Lung (tissue), 12 donors: ENCODE measurements around the gene GCNT1. TPM values are rescaled to one million over a fixed set of nuclear protein-coding genes. Genes with fewer than 3 reads are reported as not detected.

ENCODE experiments used
- ATAC-seq: fragments of 200-7000 bp; cut with Tn5 transposase; one replicate; pipeline ENCODE4 v1.9.1; 2020; ENCODE audit warnings: moderate number of reproducible peaks; ENCODE audit not compliant: insufficient read depth, low FRiP score
- DNase-seq, 3 donors: peaks; one replicate each; pipeline ENCODE4 v3.0.0-alpha.2; 2013 to 2017
- H3K27ac ChIP-seq, 2 donors: one replicate each; pipeline ENCODE4 v1.5.1; 2013; ENCODE audit warnings: mild to moderate bottlenecking in 2 of 2, moderate library complexity in 2 of 2, control low read depth in 1 of 2, inconsistent platforms in 1 of 2, low read depth in 1 of 2, low read length in 1 of 2
- H3K27me3 ChIP-seq, 3 donors: one replicate each; pipeline ENCODE4 v1.5.1; 2013; ENCODE audit warnings: low read length in 2 of 3; ENCODE audit not compliant: control insufficient read depth in 3 of 3, insufficient read depth in 3 of 3
- H3K36me3 ChIP-seq, 4 donors: one replicate each; pipeline ENCODE4 v1.5.1; 2013; ENCODE audit warnings: low read length in 4 of 4, mild to moderate bottlenecking in 1 of 4, moderate library complexity in 1 of 4; ENCODE audit not compliant: control insufficient read depth in 4 of 4, insufficient read depth in 4 of 4
- H3K4me1 ChIP-seq, 5 donors: one replicate each; pipeline ENCODE4 v1.5.1; 2013; ENCODE audit warnings: low read length in 5 of 5, mild to moderate bottlenecking in 2 of 5, moderate library complexity in 1 of 5; ENCODE audit not compliant: control insufficient read depth in 5 of 5, insufficient read depth in 5 of 5
- H3K4me3 ChIP-seq: one replicate; pipeline ENCODE4 v1.5.1; 2013; ENCODE audit warnings: mild to moderate bottlenecking, control low read depth, moderate library complexity
- H3K9ac ChIP-seq, 2 donors: one replicate each; pipeline ENCODE4 v1.5.1; 2013; ENCODE audit warnings: low read length in 2 of 2, control low read depth in 1 of 2; ENCODE audit not compliant: insufficient read depth in 1 of 2
- H3K9me3 ChIP-seq, 4 donors: one replicate each; pipeline ENCODE4 v1.5.1; 2013; ENCODE audit warnings: low read length in 3 of 4, mild to moderate bottlenecking in 1 of 4, moderate library complexity in 1 of 4; ENCODE audit not compliant: control insufficient read depth in 4 of 4, insufficient read depth in 3 of 4
- WGBS, 2 donors: extraction: QIAGEN DNeasy Blood & Tissue Kit; methylation state at CpG; one replicate each; pipeline ENCODE4 v1.1.7; 2013; 5-methylcytosine and 5-hydroxymethylcytosine counted together
- polyA plus RNA-seq, 2 donors: library from polyadenylated mRNA; stranded (reverse); fragments of 200-250 nt; gene quantifications; one replicate each; pipeline ENCODE4 v1.2.1, GENCODE V29; 2013
- total RNA-seq, 2 donors: library from RNA; depleted of rRNA in 1 of 2; stranded (reverse); fragments of >200 nt in 1 of 2; gene quantifications; one replicate each; pipeline ENCODE4 v1.2.1, GENCODE V29; 2014 to 2021
- TF ChIP-seq, protein P1 (sequence below): IDR thresholded peaks from 2 replicates; pipeline ENCODE4 v1.5.1; 2012; ENCODE audit warnings: mild to moderate bottlenecking; ENCODE audit errors: control extremely low read depth, extremely low read depth
- donor health status: control.
- donor health status: control.
- donor health status: Bipolar disorder and iron deficiency.
- donor health status: healthy.
- donor health status: DM: yes; HTN: yes; CAD: no.

GCNT1 gene
- total and polyA plus RNA-seq, 4 donors: 1.5 to 14.7 (median 7.5) TPM

DNA sequence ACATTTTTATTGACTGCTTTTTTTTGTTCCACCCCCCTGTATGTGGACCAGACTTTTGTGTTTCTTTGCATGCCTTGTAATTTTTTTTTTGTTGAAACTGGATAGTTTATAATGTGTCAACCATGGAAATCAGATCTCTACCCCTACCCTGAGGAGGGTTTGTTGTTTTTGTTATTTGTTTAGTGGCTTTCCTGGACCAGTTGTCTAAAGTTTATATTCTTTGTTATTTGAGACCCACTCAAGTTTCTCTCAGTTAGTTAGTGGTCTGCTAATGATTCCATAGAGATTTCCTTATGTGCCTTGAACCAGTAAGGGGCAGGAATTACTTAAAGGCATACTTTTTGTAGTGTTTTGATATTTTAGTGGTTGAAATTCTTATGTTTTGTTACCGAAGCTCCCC, 41.1 kb downstream of the GCNT1 start:
- Histone ChIP-seq H3K27me3 (no peaks in the 10 kb centered on the region), H3K9ac (no peak overlapping the region), H3K4me1 (no peaks in the 10 kb centered on the region), H3K36me3 (no peaks in the 10 kb centered on the region), H3K4me3 (no peak overlapping the region), H3K27ac (no peak overlapping the region), H3K9me3 (no peaks in the 10 kb centered on the region)
- 85 to 87% methylated on average over 1 of the region's 1 CpG for WGBS, 2 donors
- ATAC-seq: no peak
- TF ChIP-seq, protein P1, sequence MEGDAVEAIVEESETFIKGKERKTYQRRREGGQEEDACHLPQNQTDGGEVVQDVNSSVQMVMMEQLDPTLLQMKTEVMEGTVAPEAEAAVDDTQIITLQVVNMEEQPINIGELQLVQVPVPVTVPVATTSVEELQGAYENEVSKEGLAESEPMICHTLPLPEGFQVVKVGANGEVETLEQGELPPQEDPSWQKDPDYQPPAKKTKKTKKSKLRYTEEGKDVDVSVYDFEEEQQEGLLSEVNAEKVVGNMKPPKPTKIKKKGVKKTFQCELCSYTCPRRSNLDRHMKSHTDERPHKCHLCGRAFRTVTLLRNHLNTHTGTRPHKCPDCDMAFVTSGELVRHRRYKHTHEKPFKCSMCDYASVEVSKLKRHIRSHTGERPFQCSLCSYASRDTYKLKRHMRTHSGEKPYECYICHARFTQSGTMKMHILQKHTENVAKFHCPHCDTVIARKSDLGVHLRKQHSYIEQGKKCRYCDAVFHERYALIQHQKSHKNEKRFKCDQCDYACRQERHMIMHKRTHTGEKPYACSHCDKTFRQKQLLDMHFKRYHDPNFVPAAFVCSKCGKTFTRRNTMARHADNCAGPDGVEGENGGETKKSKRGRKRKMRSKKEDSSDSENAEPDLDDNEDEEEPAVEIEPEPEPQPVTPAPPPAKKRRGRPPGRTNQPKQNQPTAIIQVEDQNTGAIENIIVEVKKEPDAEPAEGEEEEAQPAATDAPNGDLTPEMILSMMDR: no peak
- DNase-seq: no peak

DNA sequence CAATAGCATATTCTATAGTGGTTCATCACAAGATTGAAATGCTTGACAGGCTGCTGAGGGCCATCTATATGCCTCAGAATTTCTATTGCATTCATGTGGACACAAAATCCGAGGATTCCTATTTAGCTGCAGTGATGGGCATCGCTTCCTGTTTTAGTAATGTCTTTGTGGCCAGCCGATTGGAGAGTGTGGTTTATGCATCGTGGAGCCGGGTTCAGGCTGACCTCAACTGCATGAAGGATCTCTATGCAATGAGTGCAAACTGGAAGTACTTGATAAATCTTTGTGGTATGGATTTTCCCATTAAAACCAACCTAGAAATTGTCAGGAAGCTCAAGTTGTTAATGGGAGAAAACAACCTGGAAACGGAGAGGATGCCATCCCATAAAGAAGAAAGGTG, 43.8 kb downstream of the GCNT1 start:
- WGBS, 2 donors: 54 to 73% methylated on average over 6 of the region's 6 CpGs
- H3K9me3 ChIP-seq: no peaks in the 10 kb centered on the region

DNA sequence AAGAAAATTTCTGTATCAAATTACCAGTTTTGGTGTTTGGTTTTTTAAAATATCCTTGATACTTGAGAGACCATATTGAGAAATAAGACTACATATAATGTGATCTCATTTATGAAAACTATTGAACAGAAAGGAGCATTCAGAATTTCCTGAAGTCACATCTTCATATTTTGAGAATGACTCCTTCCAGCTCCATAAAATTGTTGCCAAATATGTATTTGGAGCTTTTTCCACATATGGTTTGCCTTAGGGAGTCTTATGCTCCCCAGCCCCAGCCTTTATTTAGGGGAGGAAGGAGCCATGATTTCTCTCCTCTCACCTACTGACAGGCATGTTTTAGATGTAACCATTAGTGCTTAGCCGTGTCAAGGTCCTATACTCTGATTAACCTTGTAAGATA, 51.1 kb downstream of the GCNT1 start:
- H3K9ac ChIP-seq: no peak overlapping the region
- H3K27ac ChIP-seq: no peak overlapping the region
- H3K4me3 ChIP-seq: no peak overlapping the region
- ATAC-seq: no peak
- no peak for DNase-seq
- TF ChIP-seq, protein P1: no peak
- WGBS, 2 donors: 89 to 91% methylated on average over 1 of the region's 1 CpG
- H3K4me1 ChIP-seq: peaks cover 0 to 1% (median 0%) of the 10 kb centered on the region in 5 donors
- no peaks in the 10 kb centered on the region for H3K27me3 ChIP-seq
- no peaks in the 10 kb centered on the region for H3K36me3 ChIP-seq
- H3K9me3 ChIP-seq: no peaks in the 10 kb centered on the region

More for the DNA sequence above, 43.8 kb downstream of the GCNT1 start:
- Histone ChIP-seq H3K4me3 (no peak overlapping the region), H3K4me1 (no peaks in the 10 kb centered on the region), H3K36me3 (no peaks in the 10 kb centered on the region), H3K9ac (no peak overlapping the region), H3K27me3 (no peaks in the 10 kb centered on the region), H3K27ac (no peak overlapping the region)
- DNase-seq (no peak), ATAC-seq (no peak)
- TF ChIP-seq, protein P1: no peak

DNA sequence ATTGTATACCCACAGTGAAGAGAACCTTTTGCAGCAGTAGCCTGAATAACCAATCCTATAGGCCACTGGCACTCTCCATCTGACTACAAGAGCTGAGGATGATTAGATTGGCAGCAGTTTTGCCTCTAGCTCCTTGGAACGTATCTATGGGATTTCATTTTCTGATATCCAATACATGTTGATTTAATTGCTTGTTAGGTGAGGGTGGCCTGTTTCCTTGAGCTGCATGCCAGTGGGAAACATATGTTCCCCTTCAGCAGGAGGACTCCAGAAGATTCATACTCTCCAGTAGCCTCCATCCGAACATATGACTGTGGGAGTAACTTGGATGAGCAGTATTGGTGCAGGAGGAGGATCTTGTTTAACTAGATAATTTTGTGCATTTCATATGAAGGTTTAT, 51.5 kb downstream of the GCNT1 start:
- no peak overlapping the region for H3K27ac ChIP-seq
- H3K9ac ChIP-seq: no peak overlapping the region
- no peaks in the 10 kb centered on the region for H3K27me3 ChIP-seq
- H3K4me3 ChIP-seq: no peak overlapping the region
- TF ChIP-seq, protein P1: no peak
- DNase-seq: no peak
- no peaks in the 10 kb centered on the region for H3K9me3 ChIP-seq
- no peaks in the 10 kb centered on the region for H3K36me3 ChIP-seq
- peaks cover 0 to 1% (median 0%) of the 10 kb centered on the region in 5 donors for H3K4me1 ChIP-seq
- 89 to 95% methylated on average over 2 of the region's 2 CpGs for WGBS, 2 donors
- ATAC-seq: no peak
